Fibroblast of lung (primary cell): Measurements from ENCODE around the gene ELFN1.
A peak's percentile ranks its signal among the peaks of the same experiment; 100 is the strongest.

Experiments used
- EZH2 ChIP-seq: IDR thresholded peaks from 2 replicates; pipeline ENCODE4 v1.5.1; 2012; ENCODE audit warnings: low read length, control low read depth, mild to moderate bottlenecking; ENCODE audit errors: missing control alignments
- TF ChIP-seq, protein P1 (sequence below), 2 donors: IDR thresholded peaks in 1 of 2; conservative IDR thresholded peaks in 1 of 2; 1 replicate in 1 of 2; 2 replicates in 1 of 2; pipeline ENCODE4 v1.5.1; 2011 to 2012; ENCODE audit warnings: low read length in 2 of 2, control low read depth in 1 of 2, inconsistent platforms in 1 of 2, low read depth in 1 of 2, mild to moderate bottlenecking in 1 of 2

- TF ChIP-seq, protein P1, sequence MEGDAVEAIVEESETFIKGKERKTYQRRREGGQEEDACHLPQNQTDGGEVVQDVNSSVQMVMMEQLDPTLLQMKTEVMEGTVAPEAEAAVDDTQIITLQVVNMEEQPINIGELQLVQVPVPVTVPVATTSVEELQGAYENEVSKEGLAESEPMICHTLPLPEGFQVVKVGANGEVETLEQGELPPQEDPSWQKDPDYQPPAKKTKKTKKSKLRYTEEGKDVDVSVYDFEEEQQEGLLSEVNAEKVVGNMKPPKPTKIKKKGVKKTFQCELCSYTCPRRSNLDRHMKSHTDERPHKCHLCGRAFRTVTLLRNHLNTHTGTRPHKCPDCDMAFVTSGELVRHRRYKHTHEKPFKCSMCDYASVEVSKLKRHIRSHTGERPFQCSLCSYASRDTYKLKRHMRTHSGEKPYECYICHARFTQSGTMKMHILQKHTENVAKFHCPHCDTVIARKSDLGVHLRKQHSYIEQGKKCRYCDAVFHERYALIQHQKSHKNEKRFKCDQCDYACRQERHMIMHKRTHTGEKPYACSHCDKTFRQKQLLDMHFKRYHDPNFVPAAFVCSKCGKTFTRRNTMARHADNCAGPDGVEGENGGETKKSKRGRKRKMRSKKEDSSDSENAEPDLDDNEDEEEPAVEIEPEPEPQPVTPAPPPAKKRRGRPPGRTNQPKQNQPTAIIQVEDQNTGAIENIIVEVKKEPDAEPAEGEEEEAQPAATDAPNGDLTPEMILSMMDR (conservative IDR thresholded peaks at IDR 0.05 in 1 of 2, IDR thresholded peaks at IDR 0.05 in 1 of 2; ENCODE audit: low read depth in 1 of 2, low read length in 2 of 2) = no peak
- TF ChIP-seq EZH2 = peak; percentile 84
Measured at GRCh38 chr7:1666317-1666822, 3.7 kb upstream of the ELFN1 start.
